ENCODE measurements around the gene ANKRD29. TPM values are rescaled to one million over a fixed set of nuclear protein-coding genes. Genes with fewer than 3 reads are reported as not detected.
A peak's percentile ranks its signal among the peaks of the same experiment; 100 is the strongest.

ANKRD29 gene
- 10.3 and 12.3 TPM in 2 replicates for total RNA-seq (2014; rRNA removed; shearing (Covaris generic); ENCODE audit: low replicate concordance)

DNA sequence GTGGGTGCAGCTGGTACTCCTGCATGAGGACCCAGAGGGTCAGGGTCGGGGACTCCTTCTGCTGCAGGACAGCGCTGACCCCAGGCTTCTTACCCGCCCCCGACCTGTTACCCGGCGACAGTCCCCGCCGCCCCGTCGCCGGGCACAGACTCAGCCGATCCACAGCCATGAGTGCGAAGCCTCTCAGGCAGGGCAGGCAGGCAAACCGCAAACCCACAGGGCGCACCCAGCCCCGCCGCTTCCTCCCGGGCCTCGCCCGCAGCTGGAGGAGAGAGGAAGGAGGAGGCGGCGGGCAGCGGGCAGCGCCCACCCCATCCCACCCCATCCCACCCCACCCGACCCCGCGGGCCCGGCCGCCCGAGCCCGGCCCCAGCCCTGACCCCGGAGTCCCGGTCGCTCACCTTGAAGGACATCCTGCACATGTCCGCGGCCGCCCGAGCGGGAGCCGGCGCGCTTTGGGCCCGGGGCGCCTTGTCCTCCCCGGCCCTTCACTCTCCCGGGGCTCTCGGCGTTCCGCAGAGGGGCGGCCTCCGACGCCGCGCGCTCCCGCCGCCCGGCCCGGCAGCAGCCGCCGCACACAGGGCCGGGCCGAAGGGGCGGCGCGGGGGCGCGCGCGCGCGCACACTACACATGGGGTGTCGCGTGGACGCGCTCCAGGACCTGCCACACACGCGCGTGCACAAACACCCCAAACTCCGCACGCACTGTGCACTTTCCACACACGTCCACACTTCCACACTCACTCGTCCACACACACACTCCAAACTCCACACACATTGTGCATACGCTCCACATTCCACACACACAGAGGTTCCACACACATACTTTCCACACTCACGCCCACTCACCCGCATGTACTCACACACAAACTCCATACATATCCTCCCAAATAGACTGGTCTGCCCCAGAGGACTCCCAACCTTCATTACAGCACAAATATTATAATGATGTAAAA is at the start of gene ANKRD29:
ANKRD29 (minus strand) TSS at position 603 of the 955 bp plus-strand sequence; CDS start at position 422, 181 bp downstream.
- DNase-seq: peak; percentile 78
- H3K4me3 ChIP-seq: peak within 1 kb of the TSS; percentile 67
- no peaks in the 10 kb centered on the region for H3K9me3 ChIP-seq
- H3K27me3 ChIP-seq: no peaks in the 10 kb centered on the region
- no peaks in the 10 kb centered on the region for H3K36me3 ChIP-seq

- Histone ChIP-seq H3K36me3 (peaks cover 14% of the 10 kb centered on the region), H3K4me3 (no peak overlapping the region), H3K9me3 (no peaks in the 10 kb centered on the region), H3K27me3 (no peaks in the 10 kb centered on the region)
- DNase-seq: no peak
Observed at GRCh38 chr18:23712445-23712844, 49.7 kb upstream of the ANKRD29 start.

DNA sequence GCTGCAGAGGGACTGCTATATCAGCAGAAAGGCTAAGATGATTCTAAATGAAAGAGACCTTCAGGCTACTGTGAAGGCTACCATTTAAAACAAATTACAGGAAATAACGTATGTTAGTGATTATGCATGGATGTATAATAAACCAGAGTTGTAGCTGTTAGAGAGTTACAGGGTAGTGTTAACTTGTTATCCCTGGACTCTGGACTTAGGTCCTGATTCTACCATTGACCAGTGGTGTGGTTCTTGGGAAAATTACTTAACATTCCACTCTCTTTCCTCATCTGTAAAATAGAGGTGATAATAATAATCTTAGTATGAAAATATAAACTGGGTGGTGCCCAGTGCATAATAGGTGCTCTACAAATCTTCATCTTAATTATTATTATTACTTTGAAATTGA is 48.7 kb upstream of the ANKRD29 start:
- peaks cover 7% of the 10 kb centered on the region; the same call in 1 of the 2 replicates for H3K36me3 ChIP-seq
- no peak overlapping the region for H3K4me3 ChIP-seq
- DNase-seq: no peak
- H3K27me3 ChIP-seq: no peaks in the 10 kb centered on the region
- H3K9me3 ChIP-seq: no peaks in the 10 kb centered on the region

GRCh38 chr18:23710946-23711345 is 48.2 kb upstream of the ANKRD29 start:
- H3K9me3 ChIP-seq: no peaks in the 10 kb centered on the region
- H3K36me3 ChIP-seq: peaks cover 7% of the 10 kb centered on the region; the same call in 1 of the 2 replicates
- DNase-seq: no peak
- no peak overlapping the region for H3K4me3 ChIP-seq
- no peaks in the 10 kb centered on the region for H3K27me3 ChIP-seq

- H3K4me3 ChIP-seq: no peak overlapping the region
- no peaks in the 10 kb centered on the region for H3K27me3 ChIP-seq
- no peak for DNase-seq
- H3K36me3 ChIP-seq: peaks cover 5% of the 10 kb centered on the region; the same call in 1 of the 2 replicates
- no peaks in the 10 kb centered on the region for H3K9me3 ChIP-seq
Observed at GRCh38 chr18:23710068-23710527, 47.4 kb upstream of the ANKRD29 start.

- Histone ChIP-seq H3K9me3 (no peaks in the 10 kb centered on the region), H3K27me3 (no peaks in the 10 kb centered on the region), H3K4me3 (no peak overlapping the region), H3K36me3 (peaks cover 2% of the 10 kb centered on the region)
- DNase-seq: no peak
Observed at GRCh38 chr18:23706971-23707640, 44.4 kb upstream of the ANKRD29 start.

DNA sequence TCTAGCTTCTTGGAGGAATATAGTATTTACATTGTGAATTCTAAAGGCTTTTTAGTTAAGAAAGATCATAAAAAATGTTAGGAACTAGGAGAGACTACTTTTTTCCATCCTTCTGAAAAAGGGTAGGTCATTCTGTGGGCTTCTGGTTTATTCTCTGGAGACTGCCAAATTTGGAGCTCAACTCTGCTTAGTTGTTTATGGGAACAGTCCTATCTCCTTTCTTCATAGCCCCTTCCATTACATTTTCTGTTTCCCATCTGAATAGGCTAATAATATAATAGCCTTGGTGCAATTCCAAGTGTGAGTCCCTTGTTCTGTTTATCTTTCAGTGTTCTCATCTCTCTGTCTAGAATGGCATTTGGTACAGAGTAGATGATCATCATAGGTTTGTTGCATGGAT is 42.1 kb upstream of the ANKRD29 start:
- no peaks in the 10 kb centered on the region for H3K9me3 ChIP-seq
- H3K36me3 ChIP-seq: peaks cover 2% of the 10 kb centered on the region
- no peak for DNase-seq
- no peak overlapping the region for H3K4me3 ChIP-seq
- H3K27me3 ChIP-seq: no peaks in the 10 kb centered on the region

DNA sequence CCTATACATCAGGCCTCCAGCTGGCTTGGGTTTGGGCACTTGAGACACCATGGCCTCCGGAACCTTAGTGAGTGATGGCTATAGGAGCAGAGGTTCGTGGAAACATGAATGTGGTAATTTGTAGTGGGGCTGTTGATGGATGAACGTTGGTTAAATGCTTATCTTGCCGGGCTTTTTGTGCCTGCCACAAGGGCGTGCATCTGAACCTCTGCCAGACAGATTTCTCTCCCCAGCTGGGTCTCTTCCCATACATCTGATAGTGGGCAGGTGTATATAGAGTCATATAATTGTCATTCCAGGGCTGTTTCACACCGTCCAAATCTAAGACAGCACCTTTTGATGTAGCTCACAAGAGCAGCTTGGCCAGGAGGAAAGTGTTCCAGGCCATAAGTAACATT is 41.3 kb upstream of the ANKRD29 start:
- no peak for DNase-seq

GRCh38 chr18:23703057-23703986 is 40.6 kb upstream of the ANKRD29 start:
- H3K4me3 ChIP-seq: no peak overlapping the region
- no peak for DNase-seq
- H3K27me3 ChIP-seq: no peaks in the 10 kb centered on the region
- peaks cover 2% of the 10 kb centered on the region for H3K36me3 ChIP-seq
- H3K9me3 ChIP-seq: no peaks in the 10 kb centered on the region

More for the DNA sequence above, 41.3 kb upstream of the ANKRD29 start:
- Histone ChIP-seq H3K4me3 (no peak overlapping the region), H3K27me3 (no peaks in the 10 kb centered on the region), H3K36me3 (peaks cover 2% of the 10 kb centered on the region), H3K9me3 (no peaks in the 10 kb centered on the region)

GRCh38 chr18:23702606-23703005 is 39.9 kb upstream of the ANKRD29 start:
- H3K27me3 ChIP-seq: no peaks in the 10 kb centered on the region
- no peak for DNase-seq
- H3K9me3 ChIP-seq: no peaks in the 10 kb centered on the region
- no peak overlapping the region for H3K4me3 ChIP-seq
- H3K36me3 ChIP-seq: peaks cover 2% of the 10 kb centered on the region

DNA sequence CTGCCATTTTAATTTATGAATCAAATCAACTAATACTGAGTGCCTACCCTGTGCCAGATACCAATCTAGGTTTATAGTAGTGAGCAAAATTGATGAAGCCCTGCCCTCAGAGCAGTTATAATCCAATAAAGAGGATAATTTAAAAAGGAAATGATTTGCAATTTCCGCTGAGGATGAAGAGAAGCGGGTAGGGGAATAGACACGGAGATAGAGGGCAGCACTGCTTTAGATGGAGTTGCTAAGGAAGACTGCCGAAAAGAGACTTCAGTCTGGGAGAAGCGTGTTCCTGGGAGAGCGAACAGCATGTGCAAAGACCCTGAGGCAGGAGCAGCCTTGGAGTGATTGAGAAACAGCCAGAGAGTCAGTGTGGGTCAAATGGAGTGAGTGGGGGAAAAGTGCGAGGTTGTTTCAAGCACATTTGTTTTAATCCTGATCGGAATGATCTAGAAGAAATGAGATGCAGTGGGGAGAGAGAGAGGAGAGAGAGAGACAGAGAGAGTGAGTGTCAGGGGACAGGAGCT is 38.9 kb upstream of the ANKRD29 start:
- no peaks in the 10 kb centered on the region for H3K9me3 ChIP-seq
- no peak for DNase-seq
- H3K27me3 ChIP-seq: no peaks in the 10 kb centered on the region
- no peak overlapping the region for H3K4me3 ChIP-seq
- peaks cover 9% of the 10 kb centered on the region for H3K36me3 ChIP-seq

GRCh38 chr18:23701017-23701416 is 38.3 kb upstream of the ANKRD29 start:
- Histone ChIP-seq H3K9me3 (peaks cover 1% of the 10 kb centered on the region), H3K27me3 (no peaks in the 10 kb centered on the region), H3K36me3 (peaks cover 15% of the 10 kb centered on the region), H3K4me3 (no peak overlapping the region)
- DNase-seq: no peak

DNA sequence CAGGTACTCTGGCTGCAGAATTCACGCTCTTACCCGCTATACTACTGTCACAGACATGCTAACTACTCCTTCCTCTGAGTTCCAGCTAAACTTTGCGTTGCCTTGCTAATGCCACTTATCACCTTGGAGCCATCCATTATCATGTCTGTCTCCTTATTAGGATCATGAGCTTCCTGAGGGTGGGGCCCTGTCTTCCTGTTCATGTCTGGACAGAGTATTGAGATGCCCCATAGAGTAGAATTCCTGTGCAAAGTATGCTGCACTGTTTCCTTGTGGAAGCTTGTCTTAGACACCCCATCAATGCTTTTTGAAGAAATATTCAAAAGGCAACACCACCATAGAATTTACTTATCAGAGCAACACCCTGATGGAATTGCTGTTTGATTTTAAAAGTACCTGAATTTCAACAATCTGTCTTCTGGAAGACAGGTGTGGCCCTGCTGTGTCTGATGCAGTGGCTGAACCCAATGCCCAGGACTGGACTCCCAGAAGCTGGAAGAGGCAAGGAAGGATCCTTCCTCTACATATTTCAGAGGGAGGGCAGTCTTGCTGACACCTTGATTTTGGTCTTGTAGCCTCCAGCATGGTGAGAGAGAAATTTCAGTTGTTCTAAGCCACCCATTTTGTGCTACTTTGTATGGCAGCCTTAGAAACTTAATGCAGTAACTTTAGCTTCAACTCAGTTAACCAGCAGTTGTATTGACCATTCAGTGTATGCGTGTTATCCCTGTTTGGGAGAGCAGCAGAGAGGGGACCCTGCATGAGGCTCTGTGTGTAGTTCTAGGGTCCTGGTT is 32.1 kb upstream of the ANKRD29 start:
- peaks cover 31% of the 10 kb centered on the region for H3K36me3 ChIP-seq
- no peak overlapping the region for H3K4me3 ChIP-seq
- H3K27me3 ChIP-seq: no peaks in the 10 kb centered on the region
- no peak for DNase-seq
- peaks cover 4% of the 10 kb centered on the region for H3K9me3 ChIP-seq

DNA sequence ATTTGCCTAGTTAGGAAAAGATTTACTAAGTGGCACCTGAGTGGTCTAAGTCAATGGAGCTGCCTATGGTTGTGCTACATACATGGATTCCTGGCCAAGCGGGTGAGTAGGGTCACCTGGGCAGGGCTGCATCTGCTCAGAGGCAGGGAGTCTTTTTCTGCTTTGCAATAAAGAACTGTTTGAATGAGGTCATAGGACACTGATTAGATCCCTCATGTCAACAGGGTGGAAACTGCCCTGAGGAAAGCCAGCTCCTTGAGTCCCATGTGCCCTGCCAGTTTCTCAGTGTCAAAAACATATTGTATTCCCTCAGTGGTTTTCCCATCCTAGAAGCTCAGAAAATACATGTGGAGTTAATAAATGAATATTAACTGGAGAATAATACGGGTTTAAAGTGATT is 31.1 kb upstream of the ANKRD29 start:
- H3K4me3 ChIP-seq: no peak overlapping the region
- peaks cover 4% of the 10 kb centered on the region for H3K9me3 ChIP-seq
- peaks cover 31% of the 10 kb centered on the region for H3K36me3 ChIP-seq
- H3K27me3 ChIP-seq: no peaks in the 10 kb centered on the region
- no peak for DNase-seq

GRCh38 chr18:23690505-23691068 is 27.9 kb upstream of the ANKRD29 start:
- Histone ChIP-seq H3K9me3 (no peaks in the 10 kb centered on the region), H3K27me3 (no peaks in the 10 kb centered on the region), H3K4me3 (peak overlapping the region; percentile 63), H3K36me3 (peaks cover 14% of the 10 kb centered on the region)
- no peak for DNase-seq

Measured in MG63 (cell line).